GM19328 (cell line): ENCODE measurements around the gene TCF12.
"Not testable (repeated sequence)": the region's sequence is repeated elsewhere in the genome, so short reads cannot be mapped to it uniquely, and the experiment has no call there.

ENCODE experiments used
- ATAC-seq: cut with Tn5 transposase; IDR thresholded peaks from one replicate; pipeline ENCODE4 v1.9.1; 2021; ENCODE audit warnings: mild to moderate bottlenecking, moderate library complexity; ENCODE audit not compliant: unreplicated experiment

The TCF12 gene

GRCh38 chr15:57158997-57159668 is 240.7 kb downstream of the TCF12 start:
- no peak for ATAC-seq

DNA sequence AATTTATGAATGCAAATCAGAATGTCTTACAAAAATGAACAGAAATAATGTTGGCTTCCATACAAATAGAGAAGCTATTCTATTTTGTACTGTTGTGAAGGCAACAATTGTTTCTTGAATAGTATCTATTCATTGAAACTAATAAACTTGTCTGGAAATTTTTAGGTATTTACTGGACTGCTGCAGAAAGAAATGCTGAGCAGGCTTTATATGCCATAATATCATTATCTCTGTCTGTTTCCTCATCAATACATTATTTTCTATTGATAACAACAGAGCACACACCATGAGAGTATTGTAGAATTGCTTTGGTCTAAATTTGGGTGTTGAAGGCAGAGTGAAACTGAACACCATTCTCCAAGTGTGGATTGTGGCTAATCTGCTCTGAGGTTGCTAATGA is 241.3 kb downstream of the TCF12 start:
- no peak for ATAC-seq

- no peak for ATAC-seq
These were observed 242.5 kb downstream of the TCF12 start for GRCh38 chr15:57160823-57161560.

GRCh38 chr15:57164251-57164650 is 245.8 kb downstream of the TCF12 start:
- ATAC-seq, result not testable (repeated sequence)

GRCh38 chr15:57165992-57166391 is 247.5 kb downstream of the TCF12 start:
- no peak for ATAC-seq

- no peak for ATAC-seq
These were observed 249.5 kb downstream of the TCF12 start for GRCh38 chr15:57167821-57168395.

DNA sequence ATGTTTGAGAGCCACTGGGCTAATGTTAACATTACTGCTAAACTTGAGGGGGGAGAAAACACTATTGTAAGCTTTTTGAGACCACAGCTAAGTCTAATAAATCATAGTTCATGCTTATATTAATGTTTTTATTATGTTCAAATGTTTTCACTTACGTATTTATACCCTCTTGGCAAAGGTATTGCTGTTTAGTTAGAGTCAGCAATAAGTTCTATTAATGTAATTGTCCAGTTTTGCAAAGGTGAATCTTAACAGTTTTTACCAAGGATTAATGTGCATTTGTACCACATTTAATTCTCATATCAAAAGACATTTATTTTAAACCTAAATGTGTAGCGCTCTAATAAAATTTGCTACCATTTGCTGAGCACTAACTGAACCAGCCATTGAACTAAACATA is 251.2 kb downstream of the TCF12 start:
- no peak for ATAC-seq

DNA sequence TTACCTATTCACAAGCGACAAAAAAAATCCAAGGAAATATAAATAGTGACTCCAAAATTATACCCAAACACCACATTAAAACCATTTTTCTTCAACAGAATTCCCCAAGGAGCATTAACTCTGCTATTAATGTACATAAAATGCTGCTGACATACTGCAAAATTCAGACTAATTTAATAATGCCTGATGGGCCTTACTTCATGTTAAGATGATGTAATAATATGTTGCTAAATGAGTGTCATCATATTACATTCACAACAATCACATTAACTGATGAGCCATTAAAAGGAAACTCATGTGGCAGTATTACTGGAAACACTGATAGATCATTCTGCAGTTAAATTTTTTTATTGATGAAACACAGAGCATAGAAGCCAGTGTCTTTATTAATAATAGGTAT is 253.0 kb downstream of the TCF12 start:
- no peak for ATAC-seq

- no peak for ATAC-seq
These were observed 254.5 kb downstream of the TCF12 start for GRCh38 chr15:57172925-57173324.

DNA sequence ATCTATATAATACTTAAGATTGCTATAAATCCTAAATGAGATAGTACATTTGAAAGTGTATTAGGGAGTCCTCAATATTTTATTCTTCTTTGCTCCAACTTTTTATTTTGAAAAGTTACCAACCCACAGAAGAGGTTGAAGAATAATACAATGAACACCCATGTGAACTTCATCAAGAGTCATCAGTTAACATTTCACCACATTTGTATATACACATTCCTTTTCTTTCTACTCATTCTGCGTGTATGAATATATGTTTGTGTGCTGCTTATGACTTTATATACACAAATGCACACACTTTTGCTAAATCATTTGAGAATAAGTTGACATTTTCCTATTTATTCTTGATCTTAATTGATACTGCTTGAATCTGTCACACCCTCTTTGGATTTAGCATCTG is 264.6 kb downstream of the TCF12 start:
- no peak for ATAC-seq

GRCh38 chr15:57183614-57184344 is 265.3 kb downstream of the TCF12 start:
- ATAC-seq, result no peak

DNA sequence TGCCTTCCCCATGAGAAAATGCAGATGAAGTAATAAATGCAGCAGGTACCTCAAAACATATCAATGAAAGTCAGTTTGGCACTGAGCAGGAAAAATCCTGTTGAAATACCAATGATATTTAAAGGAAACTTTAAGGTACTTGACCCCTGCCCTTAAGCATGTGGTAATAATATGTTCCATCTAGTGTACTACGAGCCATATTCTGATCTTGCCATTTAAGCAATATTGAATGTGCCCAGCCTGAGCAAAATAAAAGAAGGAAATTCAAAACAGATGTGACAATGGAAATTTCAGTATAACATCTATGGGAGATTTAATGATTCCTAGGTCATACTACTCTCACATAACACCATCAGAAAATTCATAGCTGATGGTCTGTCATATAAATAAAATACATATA is 266.1 kb downstream of the TCF12 start:
- no peak for ATAC-seq

- ATAC-seq, result no peak
These were observed 267.1 kb downstream of the TCF12 start for GRCh38 chr15:57185507-57186074.

- ATAC-seq, result no peak
These were observed 271.0 kb downstream of the TCF12 start for GRCh38 chr15:57189466-57189865.

DNA sequence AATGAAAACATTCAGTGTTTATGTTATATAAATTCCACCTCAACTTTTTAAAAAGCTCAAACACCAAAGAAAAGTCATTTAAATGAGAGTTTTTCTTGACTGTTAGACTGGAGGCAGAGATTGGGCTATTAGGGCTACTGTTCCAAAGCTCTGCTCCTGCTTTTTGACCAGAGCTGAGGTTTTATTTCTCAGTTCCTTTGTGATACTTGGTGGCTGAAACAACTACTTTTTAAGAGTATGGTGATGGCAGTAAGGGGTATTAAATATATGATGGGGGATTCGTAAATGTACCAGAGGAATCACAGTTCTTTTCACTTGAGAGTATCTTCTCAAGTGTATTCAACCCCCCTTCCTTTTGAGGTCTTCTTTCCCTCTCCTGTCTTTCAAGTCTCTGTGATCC is 271.8 kb downstream of the TCF12 start:
- ATAC-seq, result no peak

DNA sequence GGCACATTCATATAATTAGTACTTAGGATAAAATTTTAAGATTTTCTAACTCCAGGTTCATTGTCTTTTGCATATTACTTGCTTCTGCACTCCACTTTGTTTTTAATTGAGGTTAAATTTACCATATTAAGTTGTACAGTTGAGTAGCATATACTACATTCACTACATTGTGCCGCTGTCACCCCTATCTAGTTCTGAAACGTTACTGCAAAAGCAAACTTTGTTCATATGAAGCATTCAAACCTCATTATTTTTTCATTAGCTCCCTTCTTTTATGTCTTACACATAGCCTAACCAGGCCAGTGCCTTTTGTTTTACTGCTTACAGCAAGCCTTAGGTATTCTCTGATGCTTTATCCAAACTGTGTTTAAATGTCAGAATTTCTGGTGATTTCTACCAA is 274.7 kb downstream of the TCF12 start:
- ATAC-seq, result no peak

DNA sequence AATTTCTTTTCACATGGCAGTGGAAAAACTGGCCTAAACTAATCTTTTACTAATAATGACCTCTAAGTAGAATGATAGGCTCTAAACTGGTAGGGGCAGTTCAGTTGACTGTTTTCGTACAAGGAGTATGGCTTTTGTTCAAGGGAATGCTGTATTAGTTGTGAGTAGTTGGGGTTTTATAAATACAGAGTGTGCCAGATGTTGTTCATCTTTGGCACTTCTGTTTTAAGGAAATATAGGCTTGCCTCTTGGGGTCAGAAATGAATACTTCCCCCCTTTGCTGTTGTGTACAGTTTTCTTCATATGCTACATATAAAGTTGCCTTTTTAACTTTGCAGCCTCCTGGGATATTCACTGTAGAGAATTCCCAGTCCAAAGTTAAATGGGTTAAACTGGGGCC is 276.9 kb downstream of the TCF12 start:
- ATAC-seq, result no peak

- ATAC-seq, result no peak
These were observed 278.4 kb downstream of the TCF12 start for GRCh38 chr15:57196865-57197264.

DNA sequence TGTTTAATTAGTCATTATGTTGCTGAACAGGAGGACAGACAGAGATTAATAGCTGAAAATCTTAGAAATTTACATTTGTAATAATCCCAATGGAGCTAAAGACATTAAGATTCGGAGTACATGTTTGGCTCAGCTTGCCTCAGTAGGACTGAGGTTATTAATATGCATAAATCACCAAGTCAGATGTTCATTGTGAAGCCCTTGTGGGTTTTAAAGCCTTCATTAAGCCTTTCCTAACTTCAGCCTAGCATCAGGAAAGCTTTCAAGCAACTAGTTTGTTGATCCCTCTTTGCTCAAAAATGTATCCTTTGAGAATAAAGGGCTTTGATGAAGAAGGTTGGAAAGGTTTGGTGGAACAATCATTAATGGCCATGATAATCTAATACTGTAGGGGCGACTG is 279.7 kb downstream of the TCF12 start:
- no peak for ATAC-seq

DNA sequence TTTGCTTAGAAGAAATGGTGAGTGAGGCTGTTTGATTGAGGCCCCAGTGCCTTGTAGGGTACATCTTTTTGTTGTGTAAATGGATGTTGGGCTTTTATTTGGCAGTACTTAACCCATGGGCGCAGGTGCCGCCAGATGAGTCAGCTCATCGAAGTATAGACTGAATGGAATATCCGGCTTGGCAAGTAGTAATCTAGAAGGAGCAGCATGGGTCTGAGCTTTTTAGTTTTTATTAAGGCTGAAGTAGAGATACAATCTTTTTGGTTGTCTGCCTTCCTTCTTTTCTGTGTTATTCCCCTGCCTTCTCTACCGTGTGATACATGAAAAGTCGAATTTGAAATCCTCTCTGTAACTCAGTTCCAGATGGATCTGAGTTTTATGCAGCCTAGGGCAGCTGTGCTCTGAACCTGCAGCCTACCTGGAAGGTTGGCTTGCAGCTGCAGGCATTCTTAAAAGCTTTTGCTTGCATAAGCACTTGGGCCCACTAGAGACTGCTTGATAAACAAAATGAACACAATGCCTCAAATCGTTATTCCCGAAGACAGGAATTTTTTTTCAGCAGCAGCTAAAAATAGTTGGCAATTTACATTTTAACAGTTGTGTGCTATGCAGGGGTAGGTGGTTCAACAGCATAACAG is 280.3 kb downstream of the TCF12 start:
- ATAC-seq, result no peak

DNA sequence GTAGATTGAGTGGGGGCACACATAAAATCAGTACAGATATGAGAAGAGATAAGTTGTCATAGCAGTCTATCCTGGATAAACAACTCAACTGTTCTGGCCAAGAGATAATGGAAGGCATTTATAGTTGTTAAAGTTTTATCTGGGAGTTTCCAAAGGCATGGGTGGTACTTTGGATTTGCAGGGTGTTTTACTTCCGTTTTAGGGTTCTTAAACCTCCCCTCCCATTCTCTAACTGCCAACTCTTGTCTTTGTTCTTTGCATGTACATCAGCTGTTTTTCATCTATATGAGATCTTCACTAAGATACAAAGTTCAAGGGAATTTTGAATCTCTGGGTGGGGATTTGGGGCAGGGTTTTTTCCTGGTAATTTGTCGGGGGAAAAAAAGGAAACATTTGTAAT is 283.1 kb downstream of the TCF12 start:
- ATAC-seq, result no peak
